Activated CD4-positive, alpha-beta T cell treated with anti-CD3 and anti-CD28 coated beads, Interleukin-2, amount 10 ng/mL, durations not matched to agents 24 days and 14 days (primary cell): ENCODE measurements around the gene GPR65. TPM values are rescaled to one million over a fixed set of nuclear protein-coding genes. Genes with fewer than 3 reads are reported as not detected.
"Not testable (repeated sequence)": the region's sequence is repeated elsewhere in the genome, so short reads cannot be mapped to it uniquely, and the experiment has no call there.

Source experiments
- DNase-seq: peaks from one replicate; pipeline ENCODE4 v3.0.0; 2022
- H3K27ac Mint-ChIP-seq: one replicate; pipeline ENCODE4 v1.8.0; 2022; ENCODE audit warnings: mild to moderate bottlenecking, mixed read lengths
- H3K27me3 Mint-ChIP-seq: one replicate; pipeline ENCODE4 v1.8.0; 2022; ENCODE audit warnings: mixed read lengths
- H3K36me3 Mint-ChIP-seq: one replicate; pipeline ENCODE4 v1.8.0; 2022; ENCODE audit warnings: low read depth, mild to moderate bottlenecking, mixed read lengths
- H3K4me1 Mint-ChIP-seq: one replicate; pipeline ENCODE4 v1.8.0; 2021; ENCODE audit warnings: mixed read lengths
- H3K4me3 Mint-ChIP-seq: one replicate; pipeline ENCODE4 v1.8.0; 2022; ENCODE audit warnings: mild to moderate bottlenecking, moderate library complexity, mixed read lengths
- H3K9me3 Mint-ChIP-seq: one replicate; pipeline ENCODE4 v1.8.0; 2021; ENCODE audit warnings: mixed read lengths
- intact Hi-C: fragments of 100-400 bp; cut with micrococcal nuclease; formaldehyde crosslinking; loops from one replicate; pipeline ENCODE4 v1.15.1; 2023
- total RNA-seq: library from RNA; stranded (reverse); gene quantifications from 2 replicates; pipeline ENCODE4 v1.2.3, GENCODE V29; 2022

The GPR65 gene
- total RNA-seq, 1 donor from 2014 or later = 8.3 TPM

DNA sequence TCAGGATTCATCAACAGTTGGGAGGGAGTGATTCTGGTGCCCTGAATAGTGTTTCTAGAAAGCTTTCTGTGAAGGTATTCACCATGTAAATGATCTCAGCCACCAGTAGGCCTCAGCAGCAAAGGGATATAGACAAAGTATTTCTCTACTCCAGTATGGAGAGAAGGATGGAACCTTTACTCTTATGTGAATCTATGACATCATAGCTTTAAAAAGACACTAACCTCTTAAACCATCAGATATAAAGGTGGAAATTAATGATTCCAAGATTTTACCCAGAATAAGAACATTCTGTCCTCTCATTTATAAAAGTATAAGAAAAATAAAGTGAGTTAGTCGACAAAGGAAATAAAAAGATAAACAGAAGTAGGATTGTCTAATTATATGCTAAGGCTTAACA is 4.6 kb downstream of the GPR65 start:
- H3K27me3 Mint-ChIP-seq = no peaks in the 10 kb centered on the region
- H3K36me3 Mint-ChIP-seq = peaks cover 48% of the 10 kb centered on the region
- DNase-seq = peak; percentile 49
- H3K4me1 Mint-ChIP-seq = peaks cover 63% of the 10 kb centered on the region
- intact Hi-C loops = loop anchor here (5.0 to 10.0 kb wide), 5 partner anchors 33 to 1948 kb away; partner anchors contain the start of genes SPATA7, TDP1 and ZC3H14
- H3K4me3 Mint-ChIP-seq = peak overlapping the region; percentile 58
- peak overlapping the region; percentile 39 for H3K27ac Mint-ChIP-seq
- H3K9me3 Mint-ChIP-seq = peaks cover 3% of the 10 kb centered on the region

DNA sequence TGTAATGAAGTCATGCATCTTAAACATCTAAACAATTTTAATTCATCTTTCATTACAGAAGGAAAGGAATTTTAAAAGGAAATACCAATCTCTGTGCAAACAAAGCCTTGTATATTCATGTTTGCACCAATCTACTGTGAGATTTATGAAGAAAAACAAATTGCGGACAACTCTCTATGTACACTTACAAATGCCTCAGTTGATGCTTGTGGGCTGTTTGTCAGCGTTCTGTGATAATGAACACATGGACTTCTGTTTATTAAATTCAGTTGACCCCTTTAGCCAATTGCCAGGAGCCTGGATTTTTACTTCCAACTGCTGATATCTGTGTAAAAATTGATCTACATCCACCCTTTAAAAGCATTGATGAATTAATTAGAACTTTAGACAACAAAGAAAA is 5.4 kb downstream of the GPR65 start:
- Mint-ChIP-seq H3K4me1 (peaks cover 61% of the 10 kb centered on the region), H3K27me3 (no peaks in the 10 kb centered on the region), H3K36me3 (peaks cover 48% of the 10 kb centered on the region), H3K9me3 (peaks cover 3% of the 10 kb centered on the region), H3K27ac (no peak overlapping the region), H3K4me3 (no peak overlapping the region)
- intact Hi-C loops = no loop called here
- DNase-seq = no peak

DNA sequence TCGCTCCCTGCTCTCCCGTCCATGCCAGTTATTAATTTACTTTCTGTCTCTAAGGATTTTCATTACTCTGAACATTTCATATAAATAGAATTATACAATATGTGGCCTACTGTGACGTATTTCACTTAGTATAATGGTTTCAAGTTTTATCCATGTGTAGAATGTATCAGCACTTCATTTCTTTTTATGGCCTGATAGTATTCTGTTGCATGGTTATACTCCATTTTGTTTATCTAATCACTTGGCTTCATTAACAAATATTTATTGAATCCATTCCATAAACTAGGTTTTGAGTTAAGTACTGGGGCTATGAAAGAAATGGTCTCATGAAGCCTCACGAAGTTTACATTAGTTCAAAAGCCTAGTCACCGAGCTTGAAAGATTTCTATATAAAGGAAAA is 7.6 kb downstream of the GPR65 start:
- peaks cover 3% of the 10 kb centered on the region for H3K9me3 Mint-ChIP-seq
- DNase-seq = no peak
- no peak overlapping the region for H3K27ac Mint-ChIP-seq
- H3K4me3 Mint-ChIP-seq = no peak overlapping the region
- H3K27me3 Mint-ChIP-seq = no peaks in the 10 kb centered on the region
- H3K4me1 Mint-ChIP-seq = peaks cover 56% of the 10 kb centered on the region
- peaks cover 59% of the 10 kb centered on the region for H3K36me3 Mint-ChIP-seq
- intact Hi-C loops = no loop called here

DNA sequence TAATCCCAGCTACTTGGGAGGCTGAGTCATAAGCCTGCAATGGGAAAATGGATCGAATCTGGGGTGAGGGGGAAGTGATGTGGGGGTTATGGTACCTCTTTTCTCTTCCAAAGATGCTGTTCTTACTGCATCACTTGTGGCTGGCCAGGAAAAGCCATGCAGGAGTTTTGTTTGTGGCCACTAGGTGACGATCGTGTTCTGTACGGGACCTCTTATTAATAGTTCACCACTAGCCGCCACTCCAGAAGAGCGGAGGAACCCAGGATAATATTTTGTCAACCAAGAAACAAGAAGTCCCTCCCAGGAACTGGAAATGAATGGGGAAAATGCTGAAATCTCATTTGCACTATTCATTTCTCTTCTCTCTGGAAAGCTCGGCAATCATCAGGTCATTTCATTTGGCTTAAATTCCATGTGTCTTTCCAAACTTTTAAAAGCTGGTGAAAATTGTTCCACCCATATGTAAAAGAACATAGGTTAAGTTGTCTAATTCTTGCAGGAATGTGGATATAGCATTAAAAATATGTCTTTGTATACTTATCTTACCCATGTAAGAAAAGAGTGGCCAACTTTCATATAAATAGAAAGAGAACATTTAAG is 8.9 kb downstream of the GPR65 start:
- no peaks in the 10 kb centered on the region for H3K9me3 Mint-ChIP-seq
- no peak overlapping the region for H3K4me3 Mint-ChIP-seq
- H3K27ac Mint-ChIP-seq = peak overlapping the region; percentile 4
- peaks cover 46% of the 10 kb centered on the region for H3K4me1 Mint-ChIP-seq
- peaks cover 60% of the 10 kb centered on the region for H3K36me3 Mint-ChIP-seq
- intact Hi-C loops = loop anchor here (1.0 kb wide), 1 partner anchor 154 kb away; no protein-coding TSS in a partner anchor
- H3K27me3 Mint-ChIP-seq = no peaks in the 10 kb centered on the region
- DNase-seq = peak; percentile 72

DNA sequence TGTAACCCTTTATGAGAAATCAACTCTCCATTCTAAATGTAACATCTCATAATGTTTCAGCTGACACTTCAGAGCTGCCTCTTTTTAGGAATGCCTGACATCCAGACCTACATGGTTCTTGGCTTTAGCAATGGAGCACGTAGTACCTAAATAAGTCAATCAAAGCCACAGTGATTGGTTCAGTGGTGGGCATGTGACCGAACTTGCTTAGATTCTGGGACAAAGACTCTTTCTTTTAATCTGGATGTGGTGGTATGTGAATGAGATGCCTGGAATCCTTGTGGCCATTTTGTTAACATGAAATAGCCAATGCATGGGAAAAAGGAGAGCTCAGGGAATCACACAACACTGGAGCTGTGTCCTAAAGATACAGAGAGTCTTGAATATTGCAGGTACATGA is 11.8 kb downstream of the GPR65 start:
- intact Hi-C loops = no loop called here
- H3K27me3 Mint-ChIP-seq = no peaks in the 10 kb centered on the region

DNA sequence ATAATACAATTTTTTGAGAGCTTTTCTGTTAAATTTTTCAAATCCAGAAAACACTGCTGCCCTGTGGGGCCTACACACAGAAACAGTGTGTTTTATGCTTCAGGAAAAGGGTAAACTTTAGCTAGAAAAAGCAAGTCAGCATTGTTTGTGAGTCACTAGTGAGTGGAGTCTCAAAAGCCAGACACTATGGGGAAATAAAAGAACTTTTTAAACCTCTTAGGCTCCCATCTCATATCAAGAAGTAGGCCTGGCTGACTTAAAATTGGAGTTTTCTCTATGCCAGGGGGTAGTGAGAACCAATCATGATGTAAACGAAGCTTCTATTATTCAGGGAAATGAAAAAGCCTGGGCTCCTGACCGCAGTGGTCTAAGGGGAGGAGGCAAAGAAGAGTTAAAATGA is 12.6 kb downstream of the GPR65 start:
- H3K36me3 Mint-ChIP-seq = peaks cover 56% of the 10 kb centered on the region
- no peak overlapping the region for H3K4me3 Mint-ChIP-seq
- DNase-seq = no peak
- peaks cover 30% of the 10 kb centered on the region for H3K4me1 Mint-ChIP-seq
- no peaks in the 10 kb centered on the region for H3K27me3 Mint-ChIP-seq
- H3K9me3 Mint-ChIP-seq = peaks cover 6% of the 10 kb centered on the region
- H3K27ac Mint-ChIP-seq = no peak overlapping the region
- intact Hi-C loops = no loop called here

More for the DNA sequence above, 11.8 kb downstream of the GPR65 start:
- Mint-ChIP-seq H3K4me3 (no peak overlapping the region), H3K36me3 (peaks cover 60% of the 10 kb centered on the region), H3K9me3 (peaks cover 6% of the 10 kb centered on the region), H3K4me1 (peaks cover 36% of the 10 kb centered on the region), H3K27ac (no peak overlapping the region)
- no peak for DNase-seq

DNA sequence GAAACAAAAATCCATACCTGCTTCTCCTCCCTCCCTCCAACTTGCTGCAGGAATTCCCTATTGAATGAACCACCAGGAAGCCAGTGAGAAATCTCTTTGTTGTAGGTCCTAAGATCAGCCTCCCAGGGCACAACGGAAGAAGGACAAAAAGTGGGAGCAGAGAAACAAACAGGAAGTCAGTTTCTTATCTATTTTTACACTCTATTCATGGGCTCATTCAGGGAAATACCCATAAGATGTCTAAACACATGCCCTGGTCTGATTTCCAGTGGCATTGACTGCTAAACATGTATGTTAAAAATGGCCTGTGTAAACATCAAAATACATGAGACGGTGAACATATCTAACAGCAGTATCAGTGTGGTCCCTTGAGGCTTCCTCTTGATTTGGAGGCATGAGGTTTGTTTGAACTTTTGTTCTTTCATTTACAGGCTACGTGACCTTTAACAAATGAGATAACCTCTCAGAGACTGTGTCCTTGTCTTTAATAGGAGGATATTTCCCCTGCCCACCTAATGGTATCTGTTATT is 18.8 kb downstream of the GPR65 start:
- peak; percentile 62 for DNase-seq
- Mint-ChIP-seq H3K9me3 (peaks cover 18% of the 10 kb centered on the region), H3K4me1 (peaks cover 67% of the 10 kb centered on the region), H3K27me3 (no peaks in the 10 kb centered on the region), H3K27ac (peak overlapping the region; percentile 86), H3K4me3 (peak overlapping the region; percentile 55), H3K36me3 (peaks cover 28% of the 10 kb centered on the region)
- intact Hi-C loops = no loop called here

DNA sequence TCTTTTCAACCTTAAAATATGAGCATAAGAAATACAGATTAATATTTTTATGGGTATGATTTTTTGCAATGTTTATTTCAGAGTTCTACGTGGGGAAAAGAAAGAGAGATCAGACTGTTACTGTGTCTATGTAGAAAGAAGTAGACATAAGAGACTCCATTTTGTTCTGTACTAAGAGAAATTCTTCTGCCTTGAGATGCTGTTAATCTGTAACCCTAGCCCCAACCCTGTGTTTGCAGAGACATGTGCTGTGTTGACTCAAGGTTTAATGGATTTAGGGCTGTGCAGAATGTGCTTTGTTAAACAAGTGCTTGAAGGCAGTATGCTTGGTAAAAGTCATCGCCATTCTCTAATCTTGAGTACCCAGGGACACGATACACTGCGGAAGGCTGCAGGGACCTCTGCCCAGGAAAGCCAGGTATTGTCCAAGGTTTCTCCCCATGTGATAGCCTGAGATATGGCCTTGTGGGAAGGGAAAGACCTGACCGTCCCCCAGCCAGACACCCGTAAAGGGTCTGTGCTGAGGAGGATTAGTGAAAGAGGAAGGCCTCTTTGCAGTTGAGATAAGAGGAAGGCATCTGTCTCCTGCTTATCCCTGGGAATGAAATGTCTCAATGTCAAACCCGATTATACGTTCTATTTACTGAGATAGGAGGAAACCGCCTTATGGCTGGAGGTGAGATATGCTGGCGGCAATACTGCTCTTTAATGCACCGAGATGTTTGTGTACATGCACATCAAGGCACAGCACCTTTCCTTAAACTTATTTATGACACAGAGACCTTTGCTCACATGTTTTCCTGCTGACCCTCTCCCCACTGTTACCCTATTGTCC is 19.5 kb downstream of the GPR65 start:
- peaks cover 66% of the 10 kb centered on the region for H3K4me1 Mint-ChIP-seq
- peaks cover 20% of the 10 kb centered on the region for H3K9me3 Mint-ChIP-seq
- DNase-seq, H3K27me3 Mint-ChIP-seq, H3K4me3 Mint-ChIP-seq, intact Hi-C loops: not testable (repeated sequence)
- H3K36me3 Mint-ChIP-seq = peaks cover 27% of the 10 kb centered on the region
- H3K27ac Mint-ChIP-seq = peak overlapping the region; percentile 86

DNA sequence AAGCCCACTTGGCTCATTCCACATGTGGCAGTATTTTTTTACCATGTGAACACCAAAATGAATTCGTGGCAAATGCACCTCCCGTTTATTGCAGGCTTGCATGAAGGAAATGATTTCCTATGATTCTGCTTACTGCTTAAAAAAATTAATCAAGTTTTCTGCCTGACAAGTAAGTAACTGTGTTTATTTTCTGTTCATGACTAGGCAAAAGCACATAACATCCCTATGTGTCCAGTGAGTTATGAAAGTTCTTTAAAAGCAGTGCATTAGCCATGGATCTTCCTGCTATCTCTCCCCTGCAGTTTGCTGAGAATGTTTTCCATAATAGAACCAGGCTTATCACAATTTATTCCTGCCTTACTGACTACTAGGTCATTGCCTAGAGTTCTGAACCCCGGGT is 20.4 kb downstream of the GPR65 start:
- Mint-ChIP-seq H3K4me1 (peaks cover 66% of the 10 kb centered on the region), H3K36me3 (peaks cover 18% of the 10 kb centered on the region), H3K27me3 (no peaks in the 10 kb centered on the region), H3K27ac (no peak overlapping the region), H3K4me3 (no peak overlapping the region), H3K9me3 (peaks cover 24% of the 10 kb centered on the region)
- DNase-seq = no peak
- intact Hi-C loops = no loop called here

DNA sequence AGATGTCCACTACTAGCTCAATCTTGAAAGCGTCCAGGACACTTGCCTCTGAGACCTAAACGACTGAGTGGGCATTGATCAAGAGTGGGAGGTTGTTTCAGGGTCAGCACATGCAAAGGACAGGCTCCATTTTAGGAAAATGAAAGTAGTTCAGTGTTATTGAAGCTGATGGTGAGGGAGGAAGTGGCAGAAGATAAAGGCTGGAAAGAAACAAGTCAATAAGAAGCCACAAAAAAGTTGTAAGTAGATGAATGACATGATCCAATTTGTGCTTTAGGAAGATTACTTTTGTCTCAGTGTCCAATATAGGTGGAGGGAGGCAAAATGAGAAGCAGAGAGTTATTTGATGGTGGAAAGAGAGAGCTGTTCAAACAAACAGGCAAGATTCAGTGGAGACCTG is 22.0 kb downstream of the GPR65 start:
- H3K4me3 Mint-ChIP-seq = peak overlapping the region; percentile 57
- peaks cover 63% of the 10 kb centered on the region for H3K4me1 Mint-ChIP-seq
- no peaks in the 10 kb centered on the region for H3K27me3 Mint-ChIP-seq
- peaks cover 22% of the 10 kb centered on the region for H3K9me3 Mint-ChIP-seq
- intact Hi-C loops = loop anchor here (1.0 to 2.0 kb wide), 2 partner anchors 21 to 34 kb away; partner anchors contain the start of gene GALC
- H3K27ac Mint-ChIP-seq = peak overlapping the region; percentile 82
- peak; percentile 67 for DNase-seq
- peaks cover 8% of the 10 kb centered on the region for H3K36me3 Mint-ChIP-seq

DNA sequence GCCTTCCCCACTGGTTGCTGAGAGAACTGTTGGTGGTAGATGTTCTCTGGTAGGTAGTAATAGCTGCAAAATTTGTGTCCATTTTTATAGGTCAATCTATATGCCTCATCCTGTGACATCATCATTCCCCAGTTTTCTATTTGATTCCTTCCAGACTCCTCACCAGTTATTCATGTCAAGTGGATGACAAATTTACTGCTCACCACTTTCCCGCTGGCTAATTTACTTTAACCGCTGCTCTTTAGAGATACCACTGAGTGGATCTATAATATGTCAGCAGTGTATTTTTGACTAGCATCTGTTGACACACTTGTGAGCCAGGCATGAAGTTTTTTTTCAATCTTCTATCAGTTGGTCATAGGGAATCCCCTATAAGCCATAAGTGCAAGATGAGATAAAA is 24.6 kb downstream of the GPR65 start:
- intact Hi-C loops = no loop called here
- DNase-seq = no peak
- Mint-ChIP-seq H3K36me3 (peaks cover 8% of the 10 kb centered on the region), H3K9me3 (peaks cover 27% of the 10 kb centered on the region), H3K27ac (no peak overlapping the region), H3K27me3 (peaks cover 3% of the 10 kb centered on the region), H3K4me3 (no peak overlapping the region), H3K4me1 (peaks cover 46% of the 10 kb centered on the region)

DNA sequence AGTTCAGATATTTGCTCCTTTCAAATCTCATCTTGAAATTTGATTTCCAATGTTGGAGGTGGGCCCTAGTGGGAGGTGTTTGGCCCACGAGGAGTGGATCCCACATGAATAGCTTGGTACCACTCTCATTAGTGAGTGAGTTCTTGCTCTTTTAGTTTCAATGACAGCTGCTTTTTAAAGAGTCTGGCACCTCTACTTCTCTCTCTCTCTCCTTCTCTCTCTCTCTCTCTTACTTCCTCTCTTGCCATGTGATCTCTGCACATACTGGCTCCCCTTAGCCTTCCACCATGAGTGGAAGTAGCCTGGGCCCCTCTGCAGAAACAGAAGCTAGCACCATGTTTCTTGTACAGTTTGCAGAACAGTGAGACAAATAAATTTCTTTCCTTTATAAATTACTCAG is 25.1 kb downstream of the GPR65 start:
- peaks cover 5% of the 10 kb centered on the region for H3K27me3 Mint-ChIP-seq
- H3K9me3 Mint-ChIP-seq = peaks cover 30% of the 10 kb centered on the region
- intact Hi-C loops = no loop called here
- no peak overlapping the region for H3K27ac Mint-ChIP-seq
- DNase-seq = no peak
- H3K4me1 Mint-ChIP-seq = peaks cover 40% of the 10 kb centered on the region
- peaks cover 8% of the 10 kb centered on the region for H3K36me3 Mint-ChIP-seq
- H3K4me3 Mint-ChIP-seq = no peak overlapping the region

DNA sequence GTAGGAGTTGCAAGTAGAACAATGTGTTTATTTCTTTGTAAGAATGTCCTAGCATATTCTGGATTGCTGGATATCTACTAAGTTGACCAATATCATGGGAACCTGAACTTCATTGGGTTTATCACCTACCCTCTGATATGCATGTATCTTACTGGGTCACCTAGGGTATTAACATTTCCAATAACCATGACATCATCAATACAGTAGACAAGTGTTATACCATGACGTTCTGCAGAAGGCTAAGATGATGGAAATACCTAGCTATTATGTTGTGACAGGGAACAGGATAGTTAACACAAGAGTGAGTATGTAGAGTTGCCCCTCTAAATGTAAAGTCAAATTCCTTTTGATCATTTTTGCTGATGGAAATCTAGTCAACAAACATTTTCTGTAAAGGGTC is 26.0 kb downstream of the GPR65 start:
- peaks cover 37% of the 10 kb centered on the region for H3K9me3 Mint-ChIP-seq
- no peak overlapping the region for H3K27ac Mint-ChIP-seq
- peaks cover 8% of the 10 kb centered on the region for H3K36me3 Mint-ChIP-seq
- intact Hi-C loops = no loop called here
- peaks cover 33% of the 10 kb centered on the region for H3K4me1 Mint-ChIP-seq
- DNase-seq = no peak
- H3K27me3 Mint-ChIP-seq = peaks cover 5% of the 10 kb centered on the region
- H3K4me3 Mint-ChIP-seq = no peak overlapping the region

DNA sequence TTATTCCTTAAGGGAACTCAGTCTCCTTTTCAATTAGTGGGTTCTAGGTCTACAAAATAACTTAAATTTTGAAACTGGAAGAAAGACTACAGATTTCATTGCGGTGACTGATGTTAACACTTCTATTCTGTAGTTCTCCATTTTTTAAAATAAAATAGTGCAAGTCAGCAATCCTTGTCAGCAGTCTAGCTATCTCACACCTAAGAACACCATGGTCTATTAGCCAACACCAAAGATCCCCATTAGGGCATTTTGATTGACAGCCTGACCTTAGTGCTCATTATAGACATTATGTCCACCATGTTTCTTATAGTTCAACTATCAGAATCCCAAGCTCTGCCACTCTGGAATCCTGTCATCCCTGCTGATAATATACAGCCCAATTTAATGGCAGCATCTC is 27.4 kb downstream of the GPR65 start:
- H3K36me3 Mint-ChIP-seq = peaks cover 8% of the 10 kb centered on the region
- no peak overlapping the region for H3K4me3 Mint-ChIP-seq
- intact Hi-C loops = no loop called here
- H3K27ac Mint-ChIP-seq = no peak overlapping the region
- H3K4me1 Mint-ChIP-seq = peaks cover 21% of the 10 kb centered on the region
- peaks cover 38% of the 10 kb centered on the region for H3K9me3 Mint-ChIP-seq
- peaks cover 8% of the 10 kb centered on the region for H3K27me3 Mint-ChIP-seq
- no peak for DNase-seq
